T follicular helper cell (primary cell): Measurements from ENCODE around the gene CALML5.

Experiments used
- DNase-seq: peaks from one replicate; pipeline ENCODE4 v3.0.0-alpha.2; 2020; ENCODE audit warnings: low read depth

Gene CALML5

GRCh38 chr10:5461914-5462840, 37.2 kb downstream of the CALML5 start:
- DNase-seq: no peak

- DNase-seq: no peak
These were observed 38.2 kb downstream of the CALML5 start for GRCh38 chr10:5461203-5461588.

GRCh38 chr10:5460468-5461202, 38.7 kb downstream of the CALML5 start:
- no peak for DNase-seq

GRCh38 chr10:5458949-5459747, 40.2 kb downstream of the CALML5 start:
- DNase-seq: no peak

GRCh38 chr10:5458425-5458824, 40.9 kb downstream of the CALML5 start:
- DNase-seq: no peak

- no peak for DNase-seq
These were observed 41.6 kb downstream of the CALML5 start for GRCh38 chr10:5457741-5458140.

GRCh38 chr10:5456563-5456962, 42.8 kb downstream of the CALML5 start:
- DNase-seq: no peak

- no peak for DNase-seq
These were observed 45.5 kb downstream of the CALML5 start for GRCh38 chr10:5453749-5454489.

- no peak for DNase-seq
These were observed 48.6 kb downstream of the CALML5 start for GRCh38 chr10:5450605-5451384.

GRCh38 chr10:5449823-5450222, 49.5 kb downstream of the CALML5 start:
- no peak for DNase-seq

- DNase-seq: no peak
These were observed 50.1 kb downstream of the CALML5 start for GRCh38 chr10:5449227-5449626.
